Activated CD4-positive, CD25-positive, alpha-beta regulatory T cell treated with anti-CD3 and anti-CD28 coated beads, Interleukin-2, amount 50 U/mL, for 24 hours (primary cell): ENCODE data around the gene GRID2.

Experiments
- ATAC-seq, 2 donors: fragments of 150-1000 bp; cut with Tn5 transposase; one replicate each; pipeline ENCODE4 v1.10.0; 2021; ENCODE audit warnings: mild to moderate bottlenecking in 1 of 2, moderate library complexity in 1 of 2

Gene GRID2

GRCh38 chr4:93771640-93772411 lies 1468.1 kb downstream of the GRID2 start:
- no peak for ATAC-seq

- ATAC-seq: no peak
Observed at GRCh38 chr4:93772858-93773257, 1469.1 kb downstream of the GRID2 start.

GRCh38 chr4:93775551-93775950 lies 1471.8 kb downstream of the GRID2 start:
- ATAC-seq: no peak

- ATAC-seq: no peak
Observed at GRCh38 chr4:93776386-93777080, 1472.8 kb downstream of the GRID2 start.

GRCh38 chr4:93777081-93777460 lies 1473.3 kb downstream of the GRID2 start:
- ATAC-seq: no peak

GRCh38 chr4:93779228-93779627 lies 1475.5 kb downstream of the GRID2 start:
- ATAC-seq: no peak

GRCh38 chr4:93780080-93780479 lies 1476.3 kb downstream of the GRID2 start:
- no peak for ATAC-seq

GRCh38 chr4:93781198-93781597 lies 1477.4 kb downstream of the GRID2 start:
- no peak for ATAC-seq

- no peak for ATAC-seq
Observed at GRCh38 chr4:93786149-93786548, 1482.4 kb downstream of the GRID2 start.

- ATAC-seq: no peak
Observed at GRCh38 chr4:93788712-93789111, 1484.9 kb downstream of the GRID2 start.

- ATAC-seq: no peak
Observed at GRCh38 chr4:93791570-93792195, 1487.9 kb downstream of the GRID2 start.

GRCh38 chr4:93802045-93802444 lies 1498.3 kb downstream of the GRID2 start:
- no peak for ATAC-seq

GRCh38 chr4:93809773-93810172 lies 1506.0 kb downstream of the GRID2 start:
- no peak for ATAC-seq

GRCh38 chr4:93810340-93810992 lies 1506.7 kb downstream of the GRID2 start:
- ATAC-seq: no peak

GRCh38 chr4:93813092-93813491 lies 1509.3 kb downstream of the GRID2 start:
- no peak for ATAC-seq

GRCh38 chr4:93814141-93814540 lies 1510.4 kb downstream of the GRID2 start:
- ATAC-seq: no peak

- no peak for ATAC-seq
Observed at GRCh38 chr4:93814722-93815121, 1511.0 kb downstream of the GRID2 start.
